GM18868 (cell line): ENCODE results near the gene JTB.
"Not testable (repeated sequence)": the region's sequence is repeated elsewhere in the genome, so short reads cannot be mapped to it uniquely, and the experiment has no call there.

Experiments used
- ATAC-seq: cut with Tn5 transposase; IDR thresholded peaks from one replicate; pipeline ENCODE4 v1.9.1; 2021; ENCODE audit warnings: mild to moderate bottlenecking, moderate library complexity; ENCODE audit not compliant: unreplicated experiment

Gene JTB

DNA sequence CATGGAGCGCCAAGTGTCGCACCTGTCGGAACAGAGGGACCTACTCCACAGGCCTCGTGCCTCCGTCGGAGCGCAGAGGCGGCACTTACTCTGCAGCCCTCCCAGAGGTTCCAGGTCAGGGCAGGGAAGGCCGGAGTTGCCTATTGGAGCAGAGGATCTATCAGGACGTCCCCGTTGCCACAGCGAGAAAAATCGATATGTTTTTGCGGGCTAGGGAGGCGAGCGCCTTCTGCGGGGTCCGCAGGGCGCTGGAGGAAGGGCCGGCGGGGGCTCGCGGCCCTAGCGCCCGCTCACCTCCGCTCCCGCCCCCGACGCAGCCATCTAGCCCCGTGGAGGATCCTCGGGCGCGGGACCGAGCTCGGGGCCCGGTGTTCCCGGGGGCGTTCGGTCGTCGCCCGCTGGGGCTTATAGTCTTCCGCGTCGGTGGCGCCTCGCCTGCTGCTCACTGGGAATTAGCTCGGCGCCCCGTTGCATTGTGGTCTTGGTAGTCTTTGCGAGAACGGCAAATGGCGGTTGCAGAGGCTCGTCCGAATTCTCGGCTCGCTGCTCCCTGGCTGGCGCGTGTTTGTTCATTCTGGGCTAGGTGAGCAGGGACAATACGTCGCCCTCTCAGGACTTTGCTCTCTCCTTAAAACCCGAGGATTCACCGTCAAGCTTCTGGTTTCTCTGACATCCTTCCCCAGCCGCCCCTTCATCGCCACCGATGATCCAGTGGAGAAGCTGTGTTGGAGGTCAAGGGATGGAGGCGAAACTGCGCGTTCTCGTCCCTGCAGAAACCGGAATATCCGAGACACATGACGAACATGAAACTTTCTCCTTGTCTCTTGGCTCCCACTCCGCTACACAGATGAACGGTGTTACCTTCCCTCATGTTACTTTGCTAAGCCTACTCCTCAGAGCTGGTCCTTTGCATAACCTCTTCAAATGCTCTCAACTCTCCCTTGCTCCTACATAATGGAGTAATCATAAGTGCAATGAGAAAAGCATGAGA lies at the start of gene JTB:
JTB (minus strand) TSS at position 425 of the 991 bp plus-strand sequence; CDS start at position 3, 422 bp downstream.
- peak; percentile 78 for ATAC-seq

DNA sequence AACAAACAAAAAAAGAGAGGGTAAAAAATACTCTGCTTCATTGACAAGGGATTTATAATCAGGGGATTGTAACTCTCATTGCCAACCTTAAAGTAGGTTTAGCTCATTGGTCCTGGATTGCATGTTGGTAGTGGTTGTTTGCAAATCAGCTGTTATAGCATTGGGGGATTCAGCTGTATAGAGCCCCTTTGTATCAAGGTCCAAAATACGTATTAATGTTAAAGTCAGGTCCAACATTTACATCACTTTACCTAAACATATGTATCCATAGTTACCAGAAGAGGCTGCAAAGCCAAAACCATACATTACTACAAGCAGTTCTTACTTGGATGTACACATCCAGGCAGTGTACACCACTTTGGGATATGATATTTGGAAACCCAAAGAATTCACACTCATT lies 42.5 kb upstream of the JTB start:
- ATAC-seq = no peak

DNA sequence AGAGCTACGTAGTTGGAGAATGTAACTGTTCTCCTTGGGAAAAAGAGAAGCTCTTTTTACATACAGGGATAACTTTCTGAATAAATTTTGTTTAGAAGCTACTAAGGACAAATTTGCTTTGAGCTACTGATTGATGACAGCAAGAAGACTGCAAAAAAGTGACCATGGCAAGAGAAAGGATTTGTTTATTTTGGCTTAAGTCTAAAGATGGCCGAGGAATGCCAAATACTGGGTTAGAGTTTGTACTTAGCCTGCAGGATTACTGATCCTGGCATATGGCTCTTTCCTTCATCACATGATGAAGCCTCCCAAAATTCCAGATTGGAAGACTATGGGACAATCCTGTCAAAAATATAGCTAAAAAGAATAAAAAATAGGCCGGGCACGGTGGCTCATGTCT lies 41.8 kb upstream of the JTB start:
- ATAC-seq = no peak

- no peak for ATAC-seq
These were observed 36.9 kb upstream of the JTB start for GRCh38 chr1:154014154-154014907.

GRCh38 chr1:154012543-154012942 lies 35.1 kb upstream of the JTB start:
- not testable (repeated sequence) for ATAC-seq

DNA sequence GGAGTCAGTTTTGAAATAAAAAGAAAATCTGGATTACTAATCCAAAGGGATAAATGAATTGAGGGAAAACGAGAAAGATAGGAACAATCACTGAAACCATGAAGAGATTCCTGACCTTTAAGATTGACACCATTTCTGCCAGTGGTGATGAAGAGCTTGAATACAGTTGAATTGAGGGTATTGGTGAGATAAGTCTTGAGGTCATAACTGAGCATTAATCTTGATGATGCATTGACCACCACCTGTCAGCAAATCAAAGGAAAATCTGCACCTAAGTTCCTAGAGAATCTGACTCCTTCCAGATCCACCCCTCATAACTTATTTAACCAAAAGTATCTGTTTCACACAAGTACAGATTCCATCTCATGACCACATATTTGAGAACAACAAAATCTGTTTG lies 34.7 kb upstream of the JTB start:
- no peak for ATAC-seq

- ATAC-seq = no peak
These were observed 28.7 kb upstream of the JTB start for GRCh38 chr1:154006136-154006535.

GRCh38 chr1:154000420-154000819 lies 22.9 kb upstream of the JTB start:
- ATAC-seq = no peak

DNA sequence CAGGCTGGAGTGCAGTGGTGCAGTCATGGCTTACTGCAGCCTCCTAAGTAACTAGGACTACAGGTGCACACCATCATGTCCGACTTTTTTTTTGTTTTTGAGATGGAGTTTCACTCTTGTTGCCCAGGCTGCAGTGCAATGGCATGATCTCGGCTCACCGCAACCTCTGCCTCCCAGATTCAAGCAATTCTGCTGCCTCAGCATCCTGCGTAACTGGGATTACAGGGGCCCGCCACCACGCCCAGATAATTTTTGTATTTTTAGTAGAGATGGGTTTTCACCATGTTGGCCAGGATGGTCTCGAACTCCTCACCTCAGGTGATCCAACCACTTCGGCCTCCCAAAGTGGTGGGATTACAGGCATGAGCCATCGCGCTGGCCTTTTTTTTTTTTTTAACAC lies 19.4 kb upstream of the JTB start:
- ATAC-seq = not testable (repeated sequence)

DNA sequence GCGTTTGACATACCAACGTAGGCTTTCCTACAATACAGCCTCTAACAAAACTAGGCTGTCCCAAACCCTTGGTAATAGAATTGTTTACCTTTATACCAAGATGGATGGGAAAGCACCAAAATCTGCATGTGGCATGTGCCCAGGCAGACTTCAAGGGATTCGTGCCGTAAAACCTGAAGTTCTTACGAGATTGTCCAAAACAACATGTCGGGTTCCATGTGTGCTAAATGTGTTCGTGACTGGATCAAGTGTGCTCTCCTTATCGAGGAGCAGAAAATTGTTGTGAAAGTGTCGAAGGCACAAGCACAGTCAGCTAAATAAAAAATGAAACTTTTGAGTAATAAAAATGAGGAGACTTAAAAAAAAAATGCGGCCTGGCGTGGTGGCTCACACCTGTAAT lies 18.2 kb upstream of the JTB start:
- no peak for ATAC-seq

DNA sequence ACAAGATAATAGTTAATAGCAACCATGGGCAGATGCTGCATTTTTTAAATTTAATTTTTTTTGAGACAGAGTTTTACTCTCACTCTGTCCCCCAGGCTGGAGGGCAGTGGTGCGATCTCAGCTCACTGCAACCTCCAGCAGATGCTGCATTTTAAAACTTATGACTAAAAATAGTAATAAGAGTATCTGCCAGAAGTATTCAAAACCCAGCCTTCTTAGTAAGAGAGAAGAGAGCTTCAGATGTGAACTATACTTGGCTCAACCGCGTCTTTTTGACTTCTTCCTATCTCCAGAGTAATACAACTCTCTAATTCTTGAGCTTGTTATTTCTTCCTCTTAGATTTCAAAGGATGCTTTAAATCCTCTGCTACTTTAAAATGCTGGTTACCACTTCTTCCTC lies 17.7 kb upstream of the JTB start:
- ATAC-seq = no peak

- no peak for ATAC-seq
These were observed 14.3 kb upstream of the JTB start for GRCh38 chr1:153991806-153992205.

DNA sequence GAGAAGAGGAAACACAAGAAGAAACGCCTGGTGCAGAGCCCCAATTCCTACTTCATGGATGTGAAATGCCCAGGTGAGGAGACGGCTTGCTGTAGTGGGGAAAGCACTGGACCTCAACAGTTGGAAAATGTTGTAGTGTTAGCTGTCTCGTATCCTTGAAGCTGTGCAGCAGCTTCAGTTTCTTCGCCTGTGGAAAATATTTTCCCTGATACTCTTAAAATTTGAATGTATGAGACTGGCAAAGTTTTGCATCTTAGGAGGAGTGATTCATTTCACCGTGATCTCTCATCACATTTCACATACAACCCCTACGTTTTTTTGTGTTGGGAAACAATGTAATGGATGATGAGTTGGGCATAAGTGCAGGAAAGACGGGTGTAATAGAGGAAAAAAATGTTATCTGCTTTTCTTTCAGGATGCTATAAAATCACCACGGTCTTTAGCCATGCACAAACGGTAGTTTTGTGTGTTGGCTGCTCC lies 13.7 kb upstream of the JTB start:
- no peak for ATAC-seq

DNA sequence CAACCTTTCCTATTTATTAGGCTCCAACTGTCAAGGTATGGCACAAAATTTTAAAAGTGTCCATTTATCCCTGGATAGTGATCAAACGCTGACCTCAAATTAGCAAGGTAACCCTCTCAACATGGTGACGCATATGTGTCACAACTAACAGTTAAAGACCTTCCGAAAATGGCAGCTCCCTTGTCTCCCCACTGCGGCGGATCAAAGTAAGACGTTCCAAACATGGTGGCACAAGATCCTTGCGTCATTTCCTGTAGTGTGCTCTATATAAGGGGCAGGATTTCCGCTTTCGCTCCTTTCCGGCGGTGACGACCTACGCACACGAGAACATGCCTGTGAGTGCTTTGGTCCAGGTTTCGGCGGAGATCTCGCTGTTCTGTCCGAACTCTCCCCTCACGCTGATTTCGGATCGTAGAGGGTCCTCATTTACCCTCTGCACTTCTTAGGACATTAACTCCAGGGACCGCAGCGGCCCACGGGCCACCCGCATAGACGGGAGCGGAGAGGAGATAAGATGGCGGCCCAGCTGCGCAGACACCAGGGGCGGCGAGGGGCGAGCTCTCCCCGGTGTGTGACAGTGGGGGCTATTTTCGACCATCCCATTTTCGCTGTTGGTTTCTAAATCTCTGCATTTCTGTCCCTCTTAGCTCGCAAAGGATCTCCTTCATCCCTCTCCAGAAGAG lies 13.1 kb upstream of the JTB start, which contains the start of gene RPS27:
RPS27 (plus strand) TSS at position 295 of the 683 bp plus-strand sequence; CDS start at position 330, 35 bp downstream.
- ATAC-seq = peak; percentile 66

GRCh38 chr1:153987621-153988020 lies 10.1 kb upstream of the JTB start:
- ATAC-seq = no peak

GRCh38 chr1:153985941-153986761 lies 8.7 kb upstream of the JTB start, which contains the start of gene RAB13:
Gene RAB13, minus strand, starts transcription at chr1:153986339. Its CDS starts 103 bp downstream, at chr1:153986236.
- ATAC-seq = no peak

GRCh38 chr1:153985341-153985912 lies 8.0 kb upstream of the JTB start:
- no peak for ATAC-seq

GRCh38 chr1:153984123-153984894 lies 6.8 kb upstream of the JTB start:
- no peak for ATAC-seq

- ATAC-seq = not testable (repeated sequence)
These were observed 4.3 kb upstream of the JTB start for GRCh38 chr1:153981735-153982134.
